Muscle layer of duodenum (tissue), 2 donors: ENCODE data around the gene EIF2S2.

Experiments used
- H3K27ac ChIP-seq: one replicate; pipeline ENCODE4 v1.7.0; 2013; ENCODE audit warnings: mild to moderate bottlenecking, low read length
- H3K27me3 ChIP-seq: one replicate; pipeline ENCODE4 v1.7.0; 2013; ENCODE audit warnings: low read depth, mild to moderate bottlenecking, control low read depth, low read length
- H3K36me3 ChIP-seq, 2 donors: one replicate each; pipeline ENCODE4 v1.7.0; 2013; ENCODE audit warnings: low read length in 2 of 2, control low read depth in 1 of 2, mild to moderate bottlenecking in 1 of 2; ENCODE audit not compliant: insufficient read depth in 2 of 2, control insufficient read depth in 1 of 2
- H3K4me1 ChIP-seq, 2 donors: one replicate each; pipeline ENCODE4 v1.7.0; 2013; ENCODE audit warnings: low read length in 2 of 2, mild to moderate bottlenecking in 2 of 2, control low read depth in 1 of 2, moderate library complexity in 1 of 2; ENCODE audit not compliant: insufficient read depth in 2 of 2, control insufficient read depth in 1 of 2
- H3K4me3 ChIP-seq, 2 donors: one replicate each; pipeline ENCODE4 v1.7.0; 2013; ENCODE audit warnings: low read length in 2 of 2, low read depth in 1 of 2, mild to moderate bottlenecking in 1 of 2
- H3K9me3 ChIP-seq, 2 donors: one replicate each; pipeline ENCODE4 v1.7.0; 2013; ENCODE audit warnings: low read length in 2 of 2, control low read depth in 1 of 2, mild to moderate bottlenecking in 1 of 2; ENCODE audit not compliant: control insufficient read depth in 1 of 2
- donor health status: healthy.

EIF2S2 gene

DNA sequence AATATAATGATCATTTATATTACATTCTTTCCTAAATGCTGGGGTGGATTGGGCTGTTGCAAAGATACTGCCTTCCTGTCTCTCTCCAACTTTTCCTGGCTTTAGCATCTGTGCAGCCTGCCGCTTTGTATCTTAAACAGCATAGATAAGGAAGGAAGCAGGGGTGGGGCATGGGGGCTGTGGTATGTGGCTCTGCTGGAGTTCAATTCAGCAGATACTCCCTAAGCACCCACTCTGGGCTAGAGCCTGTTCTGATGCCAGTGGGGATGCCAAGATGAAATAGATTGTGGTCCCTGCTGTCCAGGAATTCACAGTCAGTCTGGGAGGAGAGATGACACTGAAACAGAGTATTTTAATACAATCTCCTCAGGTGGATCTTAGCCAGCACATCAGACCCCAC, 56.8 kb downstream of the EIF2S2 start:
- Histone ChIP-seq H3K4me1 (peaks cover 0 to 15% of the 10 kb centered on the region in 2 donors), H3K4me3 (no peak overlapping the region), H3K27me3 (no peaks in the 10 kb centered on the region)

DNA sequence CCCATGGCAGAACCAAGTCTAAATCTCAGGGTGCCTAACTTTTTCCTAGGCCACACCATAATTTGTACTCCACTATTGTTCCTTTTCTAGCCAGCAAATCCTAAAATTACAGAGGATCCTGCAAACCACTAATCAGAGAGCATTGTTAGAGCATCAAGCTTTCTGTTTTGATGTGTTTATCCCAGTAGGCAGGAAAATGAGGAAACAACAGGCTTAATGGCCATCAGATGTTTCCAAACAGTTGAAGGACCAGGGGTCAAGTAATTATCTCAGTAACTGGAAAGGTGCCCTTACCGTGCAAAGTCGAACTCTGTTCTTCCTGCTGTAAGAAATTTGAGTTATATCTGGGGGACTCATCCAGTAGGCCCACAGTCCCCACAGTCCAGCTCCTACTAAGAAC, 59.6 kb downstream of the EIF2S2 start:
- H3K36me3 ChIP-seq: no peaks in the 10 kb centered on the region
- H3K4me1 ChIP-seq: peaks cover 0 to 15% of the 10 kb centered on the region in 2 donors
- H3K9me3 ChIP-seq: no peaks in the 10 kb centered on the region
- no peak overlapping the region for H3K27ac ChIP-seq
- H3K27me3 ChIP-seq: no peaks in the 10 kb centered on the region
- no peak overlapping the region for H3K4me3 ChIP-seq

More for the DNA sequence above, 56.8 kb downstream of the EIF2S2 start:
- no peaks in the 10 kb centered on the region for H3K36me3 ChIP-seq
- no peaks in the 10 kb centered on the region for H3K9me3 ChIP-seq
- H3K27ac ChIP-seq: no peak overlapping the region

DNA sequence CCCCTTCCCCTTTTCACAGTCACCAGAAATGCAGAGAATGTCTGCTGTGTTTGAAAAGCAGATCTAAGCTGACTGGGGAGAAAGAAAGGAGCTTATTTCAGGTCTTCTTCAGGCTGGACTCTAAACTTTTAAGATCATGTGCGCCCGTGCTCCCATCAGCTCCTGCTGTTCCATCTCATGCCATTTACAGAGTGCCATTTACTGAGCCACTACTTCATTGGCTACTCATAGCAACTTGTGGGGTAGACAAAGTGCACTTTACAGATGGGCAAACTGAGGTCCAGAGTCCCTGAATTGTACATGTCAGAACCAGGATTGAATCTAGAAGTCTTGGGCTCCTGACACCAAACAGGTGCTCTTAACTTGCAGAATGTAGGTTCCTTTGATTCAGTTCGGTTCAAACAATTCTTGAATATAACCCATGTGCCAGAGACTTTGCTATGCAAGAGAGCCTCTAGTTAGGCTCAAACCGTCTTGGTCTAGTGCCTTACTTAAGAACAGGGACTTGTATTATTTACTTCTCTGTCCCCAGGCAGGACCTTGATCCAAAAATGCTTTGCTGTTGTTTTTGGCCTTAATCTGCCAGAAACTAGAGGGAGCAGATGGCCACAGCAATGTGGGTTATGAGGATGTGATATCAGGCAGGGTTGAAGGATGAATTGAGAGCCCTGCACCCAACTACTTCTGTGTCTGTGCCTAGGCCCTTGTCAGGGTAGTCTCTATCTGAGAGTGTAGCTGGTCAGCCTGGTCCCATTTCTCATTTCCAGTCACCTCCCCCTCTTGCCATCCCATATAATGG, 61.9 kb downstream of the EIF2S2 start:
- peaks cover 9 to 27% of the 10 kb centered on the region in 2 donors for H3K4me1 ChIP-seq

DNA sequence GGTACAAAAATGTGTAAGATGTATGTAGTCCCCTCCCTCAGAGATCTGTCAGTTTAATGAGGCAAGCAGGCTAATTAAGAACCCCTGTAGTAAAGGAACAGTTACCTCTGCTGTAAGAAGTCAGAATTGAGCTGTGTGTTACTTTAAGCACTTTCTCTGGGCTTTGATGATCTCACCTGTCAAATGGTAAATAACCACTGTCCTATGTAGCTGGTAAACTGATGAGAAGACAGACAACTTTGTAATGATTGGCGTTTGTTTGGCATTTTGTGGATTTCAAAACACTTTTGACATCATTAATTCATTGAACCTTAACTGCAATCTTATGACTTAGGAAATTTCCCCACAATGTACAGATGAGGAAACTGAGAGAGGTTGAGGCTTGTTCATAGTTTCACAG, 62.7 kb downstream of the EIF2S2 start:
- H3K9me3 ChIP-seq: no peaks in the 10 kb centered on the region
- H3K4me1 ChIP-seq: peaks cover 11 to 31% of the 10 kb centered on the region in 2 donors
- H3K27ac ChIP-seq: no peak overlapping the region
- H3K27me3 ChIP-seq: no peaks in the 10 kb centered on the region
- no peak overlapping the region for H3K4me3 ChIP-seq
- H3K36me3 ChIP-seq: peaks cover 0 to 4% of the 10 kb centered on the region in 2 donors

More for the DNA sequence above, 61.9 kb downstream of the EIF2S2 start:
- Histone ChIP-seq H3K27me3 (no peaks in the 10 kb centered on the region), H3K27ac (no peak overlapping the region), H3K9me3 (no peaks in the 10 kb centered on the region), H3K36me3 (peaks cover 0 to 4% of the 10 kb centered on the region in 2 donors), H3K4me3 (no peak overlapping the region)

DNA sequence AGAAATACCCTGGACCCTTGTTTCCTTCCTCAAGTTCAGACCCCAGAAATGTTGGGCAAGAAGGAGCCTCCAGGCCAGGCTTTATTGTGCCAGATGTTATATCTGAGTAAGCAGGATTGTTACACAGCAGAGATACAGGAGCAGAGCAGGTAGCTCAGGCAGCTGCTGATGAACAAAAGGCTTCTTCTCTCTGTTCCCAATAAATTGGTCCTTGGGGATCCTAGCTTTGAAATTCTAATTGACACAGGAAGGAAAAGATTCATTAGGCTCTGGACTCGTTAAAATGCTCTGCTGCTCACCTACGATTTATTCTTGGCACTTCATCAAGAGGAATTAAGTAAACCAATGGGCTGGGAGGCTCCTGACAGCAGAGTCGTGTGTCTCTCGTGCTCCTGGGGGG, 64.1 kb downstream of the EIF2S2 start:
- H3K27ac ChIP-seq: no peak overlapping the region
- peaks cover 11 to 31% of the 10 kb centered on the region in 2 donors for H3K4me1 ChIP-seq
- H3K27me3 ChIP-seq: no peaks in the 10 kb centered on the region
- H3K4me3 ChIP-seq: no peak overlapping the region
- H3K9me3 ChIP-seq: no peaks in the 10 kb centered on the region
- peaks cover 0 to 4% of the 10 kb centered on the region in 2 donors for H3K36me3 ChIP-seq

DNA sequence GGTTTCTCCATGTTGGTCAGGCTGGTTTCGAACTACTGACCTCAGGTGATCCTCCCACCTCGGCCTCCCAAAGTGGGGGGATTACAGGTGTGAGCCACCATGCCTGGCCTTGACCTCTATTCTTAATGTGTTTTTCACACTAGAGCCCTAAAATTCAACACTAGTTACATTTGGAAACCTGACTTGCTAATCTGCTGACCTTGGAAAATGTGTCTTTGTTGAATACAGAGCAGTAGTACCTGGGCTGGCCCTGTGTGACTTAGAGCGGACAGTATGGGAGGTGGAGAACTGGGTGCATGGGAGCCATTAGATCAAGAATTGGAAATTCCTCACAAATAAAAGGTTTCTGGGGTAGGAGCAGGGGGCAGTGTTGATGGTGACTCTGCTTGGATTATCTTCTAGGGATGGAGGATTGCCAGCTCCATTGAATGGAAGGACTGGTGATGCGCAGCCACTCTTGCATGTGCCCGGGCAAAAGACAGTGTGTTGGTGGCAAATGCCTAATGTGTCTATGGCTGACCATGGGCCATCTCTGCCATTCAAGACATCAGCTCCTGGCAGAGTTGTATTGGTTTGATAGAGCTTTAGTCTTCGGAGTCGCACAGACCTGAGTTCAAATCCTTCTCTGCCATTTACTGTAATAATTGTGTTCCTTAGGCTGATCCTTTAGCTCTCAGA, 64.9 kb downstream of the EIF2S2 start:
- Histone ChIP-seq H3K4me1 (peaks cover 11 to 31% of the 10 kb centered on the region in 2 donors), H3K27ac (no peak overlapping the region), H3K27me3 (no peaks in the 10 kb centered on the region), H3K9me3 (no peaks in the 10 kb centered on the region), H3K36me3 (peaks cover 0 to 4% of the 10 kb centered on the region in 2 donors), H3K4me3 (no peak overlapping the region)

DNA sequence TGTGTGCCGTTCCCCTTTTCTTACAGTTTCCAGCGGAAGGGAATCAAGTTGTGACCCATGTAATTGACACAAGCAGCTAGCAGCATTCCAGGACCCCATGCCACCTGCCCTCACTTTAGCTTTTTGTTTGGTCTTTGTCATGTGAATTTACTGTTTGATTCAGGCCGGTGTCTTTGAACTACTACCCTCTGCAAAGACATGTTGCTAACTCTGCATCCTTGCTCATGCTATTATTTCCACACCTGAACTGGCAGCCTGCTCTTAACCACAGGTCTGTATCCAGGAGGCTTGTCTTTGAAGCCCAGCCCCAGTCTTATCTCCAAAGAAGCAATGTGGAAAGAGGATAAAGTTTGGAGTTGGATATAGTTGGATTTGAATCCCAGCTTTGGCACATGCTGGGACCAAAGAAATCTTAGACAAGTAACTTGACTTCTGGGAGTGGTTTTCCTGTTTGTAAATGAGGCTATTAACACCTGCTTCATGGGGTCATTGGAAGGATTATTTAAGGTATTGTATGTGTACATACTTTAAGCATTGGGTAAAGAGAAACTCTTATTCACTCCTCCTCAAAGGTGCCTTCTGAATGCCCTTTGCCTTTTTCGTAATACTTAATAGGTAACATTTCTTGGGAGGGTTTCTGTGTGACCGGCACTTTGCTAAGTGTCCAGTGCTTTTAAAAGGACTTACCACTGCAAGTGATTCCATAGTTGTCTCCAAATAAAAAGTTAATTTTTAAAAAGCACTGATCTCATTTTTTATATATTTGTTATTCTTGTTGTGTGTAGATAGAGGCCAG, 65.9 kb downstream of the EIF2S2 start:
- peaks cover 0 to 4% of the 10 kb centered on the region in 2 donors for H3K36me3 ChIP-seq
- H3K4me3 ChIP-seq: no peak overlapping the region
- no peak overlapping the region for H3K27ac ChIP-seq
- H3K9me3 ChIP-seq: no peaks in the 10 kb centered on the region
- no peaks in the 10 kb centered on the region for H3K27me3 ChIP-seq
- peaks cover 13 to 28% of the 10 kb centered on the region in 2 donors for H3K4me1 ChIP-seq

DNA sequence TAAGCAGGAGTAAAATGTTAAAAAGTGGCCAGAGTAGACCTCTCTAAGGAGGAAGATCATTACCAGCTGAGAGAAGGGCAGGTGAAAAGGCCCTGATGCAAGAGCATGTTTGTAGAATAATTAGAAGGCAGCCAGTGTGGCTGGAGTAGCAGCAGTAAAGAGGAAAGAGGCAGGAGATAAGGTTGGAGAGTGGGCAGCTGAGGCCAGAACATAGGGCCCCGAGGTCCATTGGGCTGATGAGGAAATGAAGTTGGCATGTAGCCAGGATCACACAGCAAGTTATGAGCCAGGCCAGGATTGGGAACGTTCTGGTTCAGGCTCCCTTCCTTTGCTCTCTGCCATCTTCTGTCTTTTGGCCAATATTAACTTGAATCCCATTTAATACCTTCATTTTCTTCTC, 66.7 kb downstream of the EIF2S2 start:
- peaks cover 21 to 25% of the 10 kb centered on the region in 2 donors for H3K4me1 ChIP-seq
- no peaks in the 10 kb centered on the region for H3K27me3 ChIP-seq
- no peaks in the 10 kb centered on the region for H3K9me3 ChIP-seq
- H3K27ac ChIP-seq: no peak overlapping the region
- H3K4me3 ChIP-seq: no peak overlapping the region
- H3K36me3 ChIP-seq: peaks cover 0 to 4% of the 10 kb centered on the region in 2 donors

DNA sequence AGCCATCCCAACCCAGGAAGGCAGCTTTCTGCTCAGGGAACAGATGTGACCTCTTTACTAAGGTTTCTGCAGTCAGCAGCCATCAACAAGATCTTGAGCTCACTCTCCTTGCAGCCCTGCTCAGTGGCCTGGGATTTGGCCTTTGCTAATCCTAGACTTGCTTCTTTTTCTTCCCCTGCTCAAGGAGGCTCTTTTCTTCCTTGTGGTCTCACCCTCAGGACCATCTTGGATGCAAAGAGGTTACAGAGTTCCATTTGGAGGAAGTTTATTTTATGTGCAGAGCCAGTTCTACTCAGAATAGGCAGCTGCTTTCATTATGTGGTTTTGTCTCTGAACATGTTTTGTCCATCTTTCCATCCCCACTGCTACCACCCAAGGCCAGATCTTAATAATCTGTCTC, 69.0 kb downstream of the EIF2S2 start:
- peaks cover 24 to 41% of the 10 kb centered on the region in 2 donors for H3K4me1 ChIP-seq

DNA sequence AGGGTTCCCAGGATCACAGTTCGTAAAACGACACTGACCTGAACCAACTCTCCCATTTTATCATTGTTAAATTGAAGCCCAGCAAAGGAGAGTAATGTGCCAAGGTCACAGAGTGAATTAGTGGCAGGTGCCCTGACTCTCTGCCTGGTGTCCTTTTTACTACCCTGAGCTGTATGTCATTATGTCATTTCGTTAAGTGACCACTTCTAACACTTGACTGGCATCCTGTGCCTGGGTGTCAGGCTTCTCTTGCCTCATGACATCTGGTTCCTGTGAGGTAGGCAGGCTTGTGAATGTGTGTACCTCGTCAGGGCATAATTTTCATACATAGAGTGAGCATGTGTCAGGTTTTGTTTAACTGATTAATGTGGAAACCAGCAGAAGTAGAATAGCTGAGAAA, 69.8 kb downstream of the EIF2S2 start:
- Histone ChIP-seq H3K9me3 (no peaks in the 10 kb centered on the region), H3K27ac (no peak overlapping the region), H3K4me3 (no peak overlapping the region), H3K4me1 (peaks cover 26 to 49% of the 10 kb centered on the region in 2 donors), H3K36me3 (peaks cover 0 to 4% of the 10 kb centered on the region in 2 donors), H3K27me3 (no peaks in the 10 kb centered on the region)

More for the DNA sequence above, 69.0 kb downstream of the EIF2S2 start:
- peaks cover 0 to 4% of the 10 kb centered on the region in 2 donors for H3K36me3 ChIP-seq
- no peaks in the 10 kb centered on the region for H3K9me3 ChIP-seq
- H3K27me3 ChIP-seq: no peaks in the 10 kb centered on the region
- H3K27ac ChIP-seq: no peak overlapping the region
- H3K4me3 ChIP-seq: no peak overlapping the region

DNA sequence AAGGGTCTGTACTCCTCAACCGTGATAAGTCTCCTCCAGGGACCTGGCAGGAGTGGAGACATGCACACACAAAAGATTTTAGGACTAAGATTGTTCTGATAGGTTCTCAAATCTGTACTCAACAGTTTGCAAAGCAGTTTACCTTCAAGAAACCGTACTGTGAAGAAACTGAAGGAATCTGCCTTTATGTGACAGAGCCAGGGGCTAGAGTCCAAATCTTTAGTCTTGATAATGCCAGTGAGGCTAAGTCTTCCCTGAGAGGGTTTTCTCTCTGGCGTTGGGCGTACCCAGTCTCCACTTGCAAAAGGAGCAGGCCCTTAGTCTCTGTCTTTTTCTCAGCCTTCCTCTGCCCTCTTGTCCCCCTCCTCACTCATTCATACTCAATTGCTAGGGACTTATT, 70.8 kb downstream of the EIF2S2 start:
- Histone ChIP-seq H3K27ac (no peak overlapping the region), H3K4me3 (no peak overlapping the region), H3K4me1 (peaks cover 31 to 50% of the 10 kb centered on the region in 2 donors), H3K27me3 (no peaks in the 10 kb centered on the region), H3K9me3 (no peaks in the 10 kb centered on the region), H3K36me3 (peaks cover 0 to 4% of the 10 kb centered on the region in 2 donors)
